Liver (tissue), 9 donors: ENCODE results near the gene LIPE. TPM values are rescaled to one million over a fixed set of nuclear protein-coding genes. Genes with fewer than 3 reads are reported as not detected.

ENCODE experiments used
- DNase-seq: peaks from one replicate; pipeline ENCODE4 v3.0.0-alpha.2; 2017; ENCODE audit warnings: low spot score
- H3K27ac ChIP-seq, 2 donors: one replicate each; pipeline ENCODE4 v1.7.0; 2013; ENCODE audit warnings: inconsistent platforms in 2 of 2, low read length in 2 of 2, control low read depth in 1 of 2, low read depth in 1 of 2, mild to moderate bottlenecking in 1 of 2
- H3K27me3 ChIP-seq, 4 donors: one replicate each; pipeline versions ENCODE4 v1.6.1 to v1.7.0; 2013; ENCODE audit warnings: low read length in 3 of 4, inconsistent platforms in 1 of 4, mild to moderate bottlenecking in 1 of 4, moderate library complexity in 1 of 4; ENCODE audit not compliant: control insufficient read depth in 4 of 4, insufficient read depth in 4 of 4
- H3K36me3 ChIP-seq, 4 donors: one replicate each; pipeline versions ENCODE4 v1.6.1 to v1.7.0; 2013; ENCODE audit warnings: low read length in 3 of 4, mild to moderate bottlenecking in 3 of 4, low read depth in 1 of 4, moderate library complexity in 1 of 4; ENCODE audit not compliant: control insufficient read depth in 4 of 4, insufficient read depth in 3 of 4
- H3K4me1 ChIP-seq, 4 donors: one replicate each; pipeline versions ENCODE4 v1.6.1 to v1.7.0; 2013; ENCODE audit warnings: low read length in 3 of 4, mild to moderate bottlenecking in 3 of 4, moderate library complexity in 1 of 4; ENCODE audit not compliant: control insufficient read depth in 4 of 4, insufficient read depth in 4 of 4
- H3K4me3 ChIP-seq, 3 donors: one replicate each; pipeline versions ENCODE4 v1.6.1 to v1.7.0; 2013; ENCODE audit warnings: low read length in 3 of 3, control low read depth in 1 of 3, low read depth in 1 of 3, mild to moderate bottlenecking in 1 of 3
- H3K9ac ChIP-seq, 2 donors: one replicate each; pipeline ENCODE4 v1.7.0; 2013; ENCODE audit warnings: low read length in 2 of 2, mild to moderate bottlenecking in 2 of 2, moderate library complexity in 2 of 2, control low read depth in 1 of 2, low read depth in 1 of 2
- H3K9me3 ChIP-seq, 4 donors: one replicate each; pipeline versions ENCODE4 v1.6.1 to v1.7.0; 2013; ENCODE audit warnings: low read length in 3 of 4; ENCODE audit not compliant: control insufficient read depth in 4 of 4
- ATF3 ChIP-seq: IDR thresholded peaks from 2 replicates; pipeline ENCODE4 v1.6.1; 2016; ENCODE audit warnings: antibody characterized with exemption
- EGR1 ChIP-seq, 2 donors: IDR thresholded peaks; 2 replicates each; pipeline ENCODE4 v1.6.1; 2016 to 2018; ENCODE audit warnings: antibody characterized with exemption in 2 of 2, low read depth in 2 of 2
- FOXA1 ChIP-seq: IDR thresholded peaks from 2 replicates; pipeline ENCODE4 v1.6.1; 2016; ENCODE audit warnings: antibody characterized with exemption
- FOXA2 ChIP-seq: IDR thresholded peaks from 2 replicates; pipeline ENCODE4 v1.6.1; 2016; ENCODE audit warnings: antibody characterized with exemption
- GABPA ChIP-seq, 2 donors: IDR thresholded peaks in 1 of 2; conservative IDR thresholded peaks in 1 of 2; 2 replicates each; pipeline ENCODE4 v1.6.1; 2016; ENCODE audit warnings: antibody characterized with exemption in 2 of 2, mild to moderate bottlenecking in 1 of 2, moderate library complexity in 1 of 2
- HNF4A ChIP-seq, 2 donors: conservative IDR thresholded peaks; 2 replicates each; pipeline ENCODE4 v1.6.1; 2016; ENCODE audit warnings: antibody characterized with exemption in 2 of 2, mild to moderate bottlenecking in 2 of 2
- HNF4G ChIP-seq: IDR thresholded peaks from 2 replicates; pipeline ENCODE4 v1.6.1; 2016; ENCODE audit warnings: antibody characterized with exemption
- JUND ChIP-seq, 2 donors: IDR thresholded peaks; 2 replicates each; pipeline ENCODE4 v1.6.1; 2016; ENCODE audit warnings: antibody characterized with exemption in 2 of 2
- NR2F2 ChIP-seq: IDR thresholded peaks from 2 replicates; pipeline ENCODE4 v1.6.1; 2016; ENCODE audit warnings: antibody characterized with exemption
- RAD21 ChIP-seq, 2 donors: IDR thresholded peaks; 2 replicates each; pipeline ENCODE4 v1.6.1; 2016; ENCODE audit warnings: antibody characterized with exemption in 2 of 2, mild to moderate bottlenecking in 2 of 2
- RXRA ChIP-seq, 2 donors: IDR thresholded peaks; 2 replicates each; pipeline ENCODE4 v1.6.1; 2017 to 2018; ENCODE audit warnings: antibody characterized with exemption in 2 of 2, mild to moderate bottlenecking in 1 of 2
- TAF1 ChIP-seq: conservative IDR thresholded peaks from 2 replicates; pipeline ENCODE4 v1.6.1; 2016; ENCODE audit warnings: antibody characterized with exemption, mild to moderate bottlenecking
- YY1 ChIP-seq: IDR thresholded peaks from 2 replicates; pipeline ENCODE4 v1.6.1; 2016; ENCODE audit warnings: antibody characterized with exemption, mild to moderate bottlenecking
- WGBS: extraction: QIAGEN DNeasy Blood & Tissue Kit; methylation state at CpG from one replicate; pipeline ENCODE4 v1.1.7; 2013; 5-methylcytosine and 5-hydroxymethylcytosine counted together
- polyA plus RNA-seq, 2 donors: library from polyadenylated mRNA; stranded (reverse) in 1 of 2; unstranded in 1 of 2; fragments of 200-250 nt in 1 of 2; fragments of >200 nt in 1 of 2; fragmentation: Nextera tagmentation in 1 of 2; extraction: Ambion mirVana in 1 of 2; gene quantifications; one replicate each; pipeline versions ENCODE4 v1.2.1 to v1.2.3, GENCODE V29; 2013 to 2015
- total RNA-seq, 2 donors: library from RNA; depleted of rRNA; stranded (reverse); fragments of >200 nt; gene quantifications; one replicate each; pipeline ENCODE4 v1.2.3, GENCODE V29; 2014
- TF ChIP-seq, protein P1 (sequence below): fragments of 150-350 bp; IDR thresholded peaks from 2 replicates; pipeline ENCODE4 v1.5.1; 2017; ENCODE audit warnings: improper control_type of control experiment, low read depth, low read length; ENCODE audit not compliant: missing input control
- TF ChIP-seq, protein P2 (sequence below): IDR thresholded peaks from 2 replicates; pipeline ENCODE4 v1.6.1; 2016; ENCODE audit warnings: antibody characterized with exemption, mild to moderate bottlenecking
- donor health status: healthy.
- donor health status: healthy.
- donor health status: healthy.
- donor health status: healthy.
- donor health status: healthy.

Gene LIPE
- total and polyA plus RNA-seq, 4 donors: 0.88 to 4.7 (median 1.5) TPM

- TF ChIP-seq ATF3 (no peak), HNF4G (no peak)
Measured at GRCh38 chr19:42469311-42470235, 42.4 kb upstream of the LIPE start (continued).

- H3K9me3 ChIP-seq: no peaks in the 10 kb centered on the region
- H3K27ac ChIP-seq: no peak overlapping the region
- H3K36me3 ChIP-seq: no peaks in the 10 kb centered on the region
- TF ChIP-seq RXRA (IDR thresholded peaks at IDR 0.05): no peak
- H3K9ac ChIP-seq: no peak overlapping the region
- H3K4me3 ChIP-seq: no peak overlapping the region
- peaks cover 0 to 4% (median 1%) of the 10 kb centered on the region in 4 donors for H3K4me1 ChIP-seq
- H3K27me3 ChIP-seq: no peaks in the 10 kb centered on the region
- WGBS: 92% methylated on average over 3 of the region's 3 CpGs
- no peak for DNase-seq
Measured at GRCh38 chr19:42468273-42468796, 41.1 kb upstream of the LIPE start.

GRCh38 chr19:42467183-42467760, 40.1 kb upstream of the LIPE start:
- DNase-seq: no peak
- no peaks in the 10 kb centered on the region for H3K9me3 ChIP-seq
- no peak overlapping the region for H3K9ac ChIP-seq
- TF ChIP-seq, protein P1, sequence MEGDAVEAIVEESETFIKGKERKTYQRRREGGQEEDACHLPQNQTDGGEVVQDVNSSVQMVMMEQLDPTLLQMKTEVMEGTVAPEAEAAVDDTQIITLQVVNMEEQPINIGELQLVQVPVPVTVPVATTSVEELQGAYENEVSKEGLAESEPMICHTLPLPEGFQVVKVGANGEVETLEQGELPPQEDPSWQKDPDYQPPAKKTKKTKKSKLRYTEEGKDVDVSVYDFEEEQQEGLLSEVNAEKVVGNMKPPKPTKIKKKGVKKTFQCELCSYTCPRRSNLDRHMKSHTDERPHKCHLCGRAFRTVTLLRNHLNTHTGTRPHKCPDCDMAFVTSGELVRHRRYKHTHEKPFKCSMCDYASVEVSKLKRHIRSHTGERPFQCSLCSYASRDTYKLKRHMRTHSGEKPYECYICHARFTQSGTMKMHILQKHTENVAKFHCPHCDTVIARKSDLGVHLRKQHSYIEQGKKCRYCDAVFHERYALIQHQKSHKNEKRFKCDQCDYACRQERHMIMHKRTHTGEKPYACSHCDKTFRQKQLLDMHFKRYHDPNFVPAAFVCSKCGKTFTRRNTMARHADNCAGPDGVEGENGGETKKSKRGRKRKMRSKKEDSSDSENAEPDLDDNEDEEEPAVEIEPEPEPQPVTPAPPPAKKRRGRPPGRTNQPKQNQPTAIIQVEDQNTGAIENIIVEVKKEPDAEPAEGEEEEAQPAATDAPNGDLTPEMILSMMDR: no peak
- no peak for TF ChIP-seq NR2F2
- no peak for TF ChIP-seq EGR1 (IDR thresholded peaks at IDR 0.05; ENCODE audit: low read depth in 2 of 2)
- TF ChIP-seq RXRA (IDR thresholded peaks at IDR 0.05): no peak
- TF ChIP-seq HNF4G: no peak
- TF ChIP-seq TAF1: no peak
- no peak for TF ChIP-seq JUND (IDR thresholded peaks at IDR 0.05)
- no peak for TF ChIP-seq YY1
- no peak for TF ChIP-seq HNF4A (conservative IDR thresholded peaks at IDR 0.05)
- no peak for TF ChIP-seq ATF3
- TF ChIP-seq FOXA1: no peak
- TF ChIP-seq, protein P2, sequence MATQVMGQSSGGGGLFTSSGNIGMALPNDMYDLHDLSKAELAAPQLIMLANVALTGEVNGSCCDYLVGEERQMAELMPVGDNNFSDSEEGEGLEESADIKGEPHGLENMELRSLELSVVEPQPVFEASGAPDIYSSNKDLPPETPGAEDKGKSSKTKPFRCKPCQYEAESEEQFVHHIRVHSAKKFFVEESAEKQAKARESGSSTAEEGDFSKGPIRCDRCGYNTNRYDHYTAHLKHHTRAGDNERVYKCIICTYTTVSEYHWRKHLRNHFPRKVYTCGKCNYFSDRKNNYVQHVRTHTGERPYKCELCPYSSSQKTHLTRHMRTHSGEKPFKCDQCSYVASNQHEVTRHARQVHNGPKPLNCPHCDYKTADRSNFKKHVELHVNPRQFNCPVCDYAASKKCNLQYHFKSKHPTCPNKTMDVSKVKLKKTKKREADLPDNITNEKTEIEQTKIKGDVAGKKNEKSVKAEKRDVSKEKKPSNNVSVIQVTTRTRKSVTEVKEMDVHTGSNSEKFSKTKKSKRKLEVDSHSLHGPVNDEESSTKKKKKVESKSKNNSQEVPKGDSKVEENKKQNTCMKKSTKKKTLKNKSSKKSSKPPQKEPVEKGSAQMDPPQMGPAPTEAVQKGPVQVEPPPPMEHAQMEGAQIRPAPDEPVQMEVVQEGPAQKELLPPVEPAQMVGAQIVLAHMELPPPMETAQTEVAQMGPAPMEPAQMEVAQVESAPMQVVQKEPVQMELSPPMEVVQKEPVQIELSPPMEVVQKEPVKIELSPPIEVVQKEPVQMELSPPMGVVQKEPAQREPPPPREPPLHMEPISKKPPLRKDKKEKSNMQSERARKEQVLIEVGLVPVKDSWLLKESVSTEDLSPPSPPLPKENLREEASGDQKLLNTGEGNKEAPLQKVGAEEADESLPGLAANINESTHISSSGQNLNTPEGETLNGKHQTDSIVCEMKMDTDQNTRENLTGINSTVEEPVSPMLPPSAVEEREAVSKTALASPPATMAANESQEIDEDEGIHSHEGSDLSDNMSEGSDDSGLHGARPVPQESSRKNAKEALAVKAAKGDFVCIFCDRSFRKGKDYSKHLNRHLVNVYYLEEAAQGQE: no peak
- TF ChIP-seq GABPA (IDR thresholded peaks at IDR 0.05 in 1 of 2, conservative IDR thresholded peaks at IDR 0.05 in 1 of 2): no peak
- TF ChIP-seq FOXA2: no peak
- no peak for TF ChIP-seq RAD21 (IDR thresholded peaks at IDR 0.05)
- H3K27me3 ChIP-seq: no peaks in the 10 kb centered on the region
- H3K4me3 ChIP-seq: no peak overlapping the region
- no peak overlapping the region for H3K27ac ChIP-seq
- WGBS: 67% methylated on average over 5 of the region's 5 CpGs
- peaks cover 0 to 4% (median 1%) of the 10 kb centered on the region in 4 donors for H3K4me1 ChIP-seq
- H3K36me3 ChIP-seq: no peaks in the 10 kb centered on the region
